Hepatocyte (in vitro differentiated cells): ENCODE data around the gene CDH22.

Source experiments
- CTCF ChIP-seq: fragments of 200-600 bp; sonication (generic); IDR thresholded peaks from 2 replicates; pipeline ENCODE4 v1.5.1; 2016; ENCODE audit warnings: antibody characterized with exemption, mild to moderate bottlenecking; ENCODE audit not compliant: poor library complexity
- EZH2 ChIP-seq: fragments of 200-600 bp; sonication (generic); IDR thresholded peaks from 2 replicates; pipeline ENCODE4 v1.6.1; 2016; ENCODE audit warnings: antibody characterized with exemption, mild to moderate bottlenecking, borderline replicate concordance
- EZH2phosphoT487 ChIP-seq: fragments of 200-600 bp; sonication (generic); IDR thresholded peaks from one replicate; pipeline ENCODE4 v1.6.1; 2018; ENCODE audit warnings: antibody characterized with exemption, mild to moderate bottlenecking, low read depth, moderate library complexity; ENCODE audit not compliant: unreplicated experiment, severe bottlenecking

GRCh38 chr20:46205349-46205748, 102.9 kb downstream of the CDH22 start:
- TF ChIP-seq CTCF (no peak), EZH2 (no peak), EZH2phosphoT487 (no peak)
